BE2C (cell line): Measurements from ENCODE around the gene LEFTY1.

Source experiments
- DNase-seq: peaks from one replicate; pipeline ENCODE4 v3.0.0-alpha.2; 2020
- H3K27me3 ChIP-seq: fragments of 250-450 bp; sonication (Bioruptor Pico); 2 replicates; pipeline ENCODE4 v1.5.1; 2020; ENCODE audit warnings: mild to moderate bottlenecking
- H3K36me3 ChIP-seq: fragments of 250-450 bp; sonication (Bioruptor Pico); 2 replicates; pipeline ENCODE4 v1.5.1; 2020; ENCODE audit warnings: mild to moderate bottlenecking
- H3K4me1 ChIP-seq: fragments of 250-450 bp; sonication (Bioruptor Pico); 2 replicates; pipeline ENCODE4 v1.5.1; 2020
- H3K4me3 ChIP-seq: 2 replicates; pipeline ENCODE4 v1.5.1; 2011; ENCODE audit warnings: low read depth, low read length
- H3K9me3 ChIP-seq: fragments of 250-450 bp; sonication (Bioruptor Pico); 2 replicates; pipeline ENCODE4 v1.5.1; 2020
- CTCF ChIP-seq: IDR thresholded peaks from 2 replicates; pipeline ENCODE4 v1.5.1; 2012; ENCODE audit warnings: mild to moderate bottlenecking, low read depth, low read length

LEFTY1 gene

GRCh38 chr1:225923381-225923691, 34.4 kb upstream of the LEFTY1 start:
- DNase-seq = no peak
- Histone ChIP-seq H3K36me3 (peaks cover 23% of the 10 kb centered on the region), H3K27me3 (no peaks in the 10 kb centered on the region), H3K9me3 (no peaks in the 10 kb centered on the region), H3K4me3 (peak overlapping the region; percentile 99), H3K4me1 (peaks cover 5% of the 10 kb centered on the region; the same call in 1 of the 2 replicates)
- TF ChIP-seq CTCF = no peak

GRCh38 chr1:225921734-225922709, 33.1 kb upstream of the LEFTY1 start:
- Histone ChIP-seq H3K4me1 (peaks cover 7% of the 10 kb centered on the region; the same call in 1 of the 2 replicates), H3K4me3 (no peak overlapping the region; the same call in 1 of the 2 replicates), H3K27me3 (no peaks in the 10 kb centered on the region), H3K36me3 (peaks cover 25% of the 10 kb centered on the region), H3K9me3 (no peaks in the 10 kb centered on the region)
- DNase-seq = no peak
- TF ChIP-seq CTCF = no peak

- H3K36me3 ChIP-seq = peaks cover 25% of the 10 kb centered on the region
- peak; percentile 84 for DNase-seq
- H3K9me3 ChIP-seq = no peaks in the 10 kb centered on the region
- peaks cover 17% of the 10 kb centered on the region for H3K4me1 ChIP-seq
- no peak for TF ChIP-seq CTCF
- H3K27me3 ChIP-seq = no peaks in the 10 kb centered on the region
- H3K4me3 ChIP-seq = no peak overlapping the region
These were observed 31.0 kb upstream of the LEFTY1 start for GRCh38 chr1:225919906-225920305.

- peaks cover 25% of the 10 kb centered on the region for H3K36me3 ChIP-seq
These were observed 29.3 kb upstream of the LEFTY1 start for GRCh38 chr1:225918280-225918679.

GRCh38 chr1:225917536-225917935, 28.6 kb upstream of the LEFTY1 start:
- TF ChIP-seq CTCF = no peak
- Histone ChIP-seq H3K36me3 (peaks cover 25% of the 10 kb centered on the region), H3K4me3 (no peak overlapping the region), H3K4me1 (peaks cover 18% of the 10 kb centered on the region), H3K27me3 (no peaks in the 10 kb centered on the region), H3K9me3 (no peaks in the 10 kb centered on the region)
- DNase-seq = no peak

More at GRCh38 chr1:225918280-225918679, 29.3 kb upstream of the LEFTY1 start:
- no peak for DNase-seq
- no peak overlapping the region for H3K4me3 ChIP-seq
- H3K9me3 ChIP-seq = no peaks in the 10 kb centered on the region
- H3K4me1 ChIP-seq = peaks cover 19% of the 10 kb centered on the region
- no peaks in the 10 kb centered on the region for H3K27me3 ChIP-seq
- TF ChIP-seq CTCF = no peak

- Histone ChIP-seq H3K36me3 (peaks cover 20% of the 10 kb centered on the region), H3K4me1 (peaks cover 16% of the 10 kb centered on the region), H3K27me3 (no peaks in the 10 kb centered on the region), H3K4me3 (no peak overlapping the region), H3K9me3 (no peaks in the 10 kb centered on the region)
- no peak for DNase-seq
- no peak for TF ChIP-seq CTCF
These were observed 28.2 kb upstream of the LEFTY1 start for GRCh38 chr1:225917101-225917500.
